Measurements from ENCODE around the gene TMEM141.
"Not testable (repeated sequence)": the region's sequence is repeated elsewhere in the genome, so short reads cannot be mapped to it uniquely, and the experiment has no call there.

Gene TMEM141

DNA sequence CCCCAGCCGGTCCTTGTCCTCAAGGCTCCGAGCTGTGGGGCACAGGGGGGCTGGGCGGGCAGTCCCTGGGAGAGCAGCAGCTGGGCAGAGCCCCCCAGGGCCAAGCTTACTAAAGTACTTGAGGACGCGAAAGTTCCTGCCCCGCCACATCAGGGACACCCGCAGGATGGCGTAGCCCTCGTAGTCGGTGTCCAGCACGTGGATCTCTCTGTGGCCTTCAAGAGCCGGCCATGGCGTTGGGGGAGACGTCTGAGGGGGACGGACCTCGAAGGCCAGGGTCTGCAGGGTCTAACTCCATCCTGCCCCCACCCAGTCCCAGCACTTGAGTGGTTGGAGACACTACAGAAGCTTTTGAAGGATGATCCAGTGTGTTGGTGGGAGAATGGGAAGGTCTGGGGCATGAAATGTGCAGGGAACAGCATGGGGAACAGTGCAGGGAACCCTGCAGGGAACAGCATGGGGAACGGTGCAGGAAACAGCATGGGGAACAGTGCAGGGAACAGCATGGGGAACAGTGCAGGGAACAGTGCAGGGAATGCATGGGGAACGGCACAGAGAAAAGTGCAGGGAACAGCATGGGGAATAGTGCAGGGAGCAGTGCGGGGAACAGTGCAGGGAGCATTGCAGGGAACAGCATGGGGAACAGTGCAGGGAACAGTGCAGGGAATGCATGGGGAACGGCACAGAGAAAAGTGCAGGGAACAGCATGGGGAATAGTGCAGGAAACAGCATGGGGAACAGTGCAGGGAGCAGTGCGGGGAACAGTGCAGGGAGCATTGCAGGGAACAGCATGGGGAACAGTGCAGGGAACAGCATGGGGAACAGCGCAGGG lies 35.6 kb upstream of the TMEM141 start:
- DNase-seq = not testable (repeated sequence)

DNA sequence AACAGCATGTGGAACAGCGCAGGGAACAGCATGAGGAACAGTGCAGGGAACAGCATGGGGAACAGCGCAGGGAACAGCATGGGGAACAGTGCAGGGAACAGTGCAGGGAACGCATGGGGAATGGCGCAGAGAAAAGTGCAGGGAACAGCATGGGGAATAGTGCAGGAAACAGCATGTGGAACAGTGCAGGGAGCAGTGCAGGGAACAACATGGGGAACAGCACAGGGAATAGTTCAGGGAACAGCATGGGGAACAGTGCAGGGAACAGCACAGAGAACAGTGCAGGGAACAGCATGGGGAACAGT lies 35.1 kb upstream of the TMEM141 start:
- no peak for DNase-seq

DNA sequence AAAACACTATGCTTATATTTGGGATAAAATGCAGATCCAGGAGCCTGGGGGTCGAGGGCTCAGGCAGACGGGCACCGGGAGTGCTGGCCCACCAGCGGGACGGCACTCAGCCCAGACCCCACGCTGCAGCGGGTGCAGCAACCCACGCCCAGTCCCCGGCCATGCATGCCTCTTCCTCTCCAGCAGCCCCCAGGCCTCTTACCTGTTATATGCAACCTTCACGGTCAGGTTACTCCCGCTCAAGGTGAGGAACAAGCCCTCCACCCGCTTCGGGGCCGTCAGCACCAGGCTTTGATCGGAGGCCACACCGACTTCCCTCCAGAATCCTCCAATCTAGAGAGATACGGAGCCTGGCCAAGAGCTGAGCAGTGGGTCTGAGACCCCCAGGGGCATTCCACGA lies 34.3 kb upstream of the TMEM141 start:
- DNase-seq = no peak

DNA sequence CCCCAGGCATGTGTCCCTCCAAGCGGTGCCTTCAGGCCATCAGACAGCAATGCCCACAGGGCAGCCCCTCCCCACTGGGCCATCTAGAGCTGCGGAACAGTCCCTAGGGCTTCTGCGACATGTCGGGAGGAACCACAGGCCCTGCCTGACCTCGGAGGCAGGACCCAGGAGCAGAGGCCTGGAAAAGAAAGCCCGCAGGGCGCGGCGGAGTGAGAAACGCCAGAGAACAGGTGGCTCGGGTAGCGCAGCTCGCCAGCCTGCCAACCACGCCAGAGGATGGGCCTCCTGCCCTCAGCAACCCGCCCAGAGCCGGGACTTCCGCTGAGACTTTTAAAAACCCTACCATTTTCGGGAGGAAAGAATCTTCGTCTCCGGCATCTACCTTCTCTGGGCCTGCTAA lies 33.8 kb upstream of the TMEM141 start:
- no peak for DNase-seq

DNA sequence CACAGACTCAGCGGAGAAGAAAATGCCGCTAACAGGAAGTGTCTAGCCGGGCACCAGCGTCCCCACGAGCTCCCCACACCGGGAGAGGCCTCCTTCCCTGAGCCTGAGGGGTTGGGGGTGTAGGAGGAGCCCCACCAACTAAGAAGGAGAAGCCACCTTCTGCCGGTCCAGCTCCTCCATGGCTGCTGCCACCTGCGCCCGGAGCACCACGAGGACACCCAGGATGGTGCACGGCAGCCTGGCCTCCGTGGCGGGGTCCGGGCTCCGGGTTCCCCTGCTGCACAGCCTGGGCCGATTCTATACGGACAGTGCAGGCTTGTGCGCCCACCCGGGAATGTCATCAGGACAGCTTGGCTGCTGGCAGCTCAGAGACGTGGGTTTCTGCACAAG lies 33.4 kb upstream of the TMEM141 start:
- no peak for DNase-seq

DNA sequence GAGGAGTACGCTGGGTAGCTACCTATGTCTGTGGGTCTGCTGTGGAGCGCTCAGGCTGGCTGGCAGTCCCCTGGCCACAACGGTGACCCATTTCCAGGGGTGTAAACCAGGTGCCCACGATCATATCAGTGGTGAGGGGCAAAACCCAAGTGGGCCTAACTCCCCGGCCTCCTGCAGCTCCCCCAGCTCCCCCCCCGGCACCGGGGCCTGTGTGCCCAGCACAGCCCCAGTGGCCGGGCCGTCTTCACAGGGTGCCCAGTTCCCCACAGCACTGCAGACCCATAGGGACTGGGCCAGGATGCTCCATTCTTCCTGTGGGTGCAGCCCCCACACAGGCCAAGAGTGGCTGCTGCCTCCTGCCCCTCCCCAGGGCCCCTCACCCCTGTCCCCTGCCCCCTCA lies 32.1 kb upstream of the TMEM141 start:
- no peak for DNase-seq

DNA sequence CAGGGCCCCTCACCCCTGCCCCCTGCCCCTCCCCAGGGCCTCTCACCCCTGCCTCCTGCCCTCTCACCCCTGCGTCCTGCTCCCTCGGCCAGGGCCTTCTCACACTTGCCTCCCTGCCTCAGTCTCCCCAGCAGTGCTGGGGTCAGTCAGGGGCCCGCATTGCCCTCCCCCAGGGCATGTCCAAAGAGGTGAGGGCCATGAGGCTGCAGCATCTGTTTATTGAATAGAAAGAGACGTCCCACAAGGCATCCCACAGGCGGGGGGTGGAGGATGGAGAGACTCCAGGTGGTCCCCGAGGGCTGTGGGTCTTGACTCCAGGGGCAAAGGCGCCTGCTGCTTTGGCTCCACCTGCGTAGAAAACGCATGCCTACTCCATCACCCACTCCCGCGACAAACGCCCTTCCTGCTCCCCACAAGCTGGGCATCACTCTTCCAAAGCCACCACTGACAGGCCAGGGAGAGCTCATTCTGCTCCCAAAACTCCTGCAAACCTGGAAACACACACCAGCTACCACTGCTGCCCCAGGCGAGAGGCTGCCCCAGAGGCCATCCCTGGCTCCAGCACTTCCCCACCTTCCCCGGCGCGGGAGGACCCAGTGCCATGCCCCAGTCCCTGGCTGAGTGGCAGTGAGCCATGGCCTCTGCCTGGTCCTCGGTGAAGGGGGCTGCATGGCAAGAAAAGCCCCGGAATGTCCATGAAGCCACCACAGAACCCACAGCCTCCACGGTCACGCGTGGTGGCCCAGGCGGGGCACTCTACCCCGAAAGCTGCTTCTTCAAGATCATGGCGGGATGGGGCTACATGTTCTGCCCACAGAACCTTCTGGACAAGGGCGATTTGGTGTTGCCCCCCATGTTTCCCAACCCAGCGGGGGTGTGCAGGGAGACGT lies 31.5 kb upstream of the TMEM141 start:
- DNase-seq = no peak

DNA sequence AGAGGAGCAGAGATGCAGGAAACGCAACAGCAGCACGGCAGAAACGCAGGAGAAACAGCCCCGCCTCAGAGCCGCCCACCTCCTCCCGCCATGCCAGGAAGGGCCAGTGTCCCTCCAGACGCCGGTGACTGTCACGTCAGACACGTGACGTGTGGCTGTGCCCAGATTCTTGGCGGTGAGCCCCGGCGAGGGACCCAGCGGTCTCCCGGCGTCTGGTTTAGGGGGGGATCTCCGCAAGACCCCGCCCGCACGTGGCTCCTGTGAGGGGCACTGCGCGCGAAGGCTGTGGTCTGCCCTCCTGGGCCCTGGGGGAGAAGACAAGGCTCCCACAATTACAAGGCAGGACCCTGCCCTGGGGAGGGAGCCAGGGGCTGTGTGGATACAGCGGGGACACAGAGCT lies 30.7 kb upstream of the TMEM141 start:
- DNase-seq = no peak

DNA sequence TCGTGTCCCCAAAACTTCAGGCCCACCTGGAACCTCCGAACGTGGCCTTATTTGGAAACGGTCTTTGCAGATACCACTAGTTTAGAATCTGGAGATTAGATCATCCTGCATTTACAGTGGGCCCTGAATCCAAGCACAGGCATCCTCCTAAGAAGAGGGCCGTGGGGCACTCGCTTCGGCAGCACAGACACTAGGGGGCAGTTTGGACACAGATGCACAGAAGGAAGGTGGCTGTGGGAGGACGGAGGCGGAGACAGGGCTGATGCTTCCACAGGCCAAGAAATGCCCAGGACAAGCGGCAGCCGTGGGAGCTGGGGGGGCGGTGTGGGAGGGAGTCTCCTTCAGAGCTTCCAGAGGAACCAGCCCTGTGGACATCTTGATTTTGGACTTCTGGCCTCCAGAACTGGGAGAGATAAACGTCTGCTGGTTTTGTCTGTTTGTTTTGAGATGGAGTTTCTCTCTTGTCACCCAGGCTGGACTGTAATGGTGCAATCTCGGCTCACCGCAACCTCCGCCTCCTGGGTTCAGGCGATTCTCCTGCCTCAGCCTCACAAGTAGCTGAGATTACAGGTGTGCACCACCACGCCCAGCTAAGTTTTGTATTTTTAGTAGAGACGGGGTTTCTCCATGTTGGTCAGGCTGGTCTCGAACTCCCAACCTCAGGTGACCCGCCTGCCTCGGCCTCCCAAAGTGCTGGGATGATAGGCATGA lies 30.2 kb upstream of the TMEM141 start:
- DNase-seq = not testable (repeated sequence)

DNA sequence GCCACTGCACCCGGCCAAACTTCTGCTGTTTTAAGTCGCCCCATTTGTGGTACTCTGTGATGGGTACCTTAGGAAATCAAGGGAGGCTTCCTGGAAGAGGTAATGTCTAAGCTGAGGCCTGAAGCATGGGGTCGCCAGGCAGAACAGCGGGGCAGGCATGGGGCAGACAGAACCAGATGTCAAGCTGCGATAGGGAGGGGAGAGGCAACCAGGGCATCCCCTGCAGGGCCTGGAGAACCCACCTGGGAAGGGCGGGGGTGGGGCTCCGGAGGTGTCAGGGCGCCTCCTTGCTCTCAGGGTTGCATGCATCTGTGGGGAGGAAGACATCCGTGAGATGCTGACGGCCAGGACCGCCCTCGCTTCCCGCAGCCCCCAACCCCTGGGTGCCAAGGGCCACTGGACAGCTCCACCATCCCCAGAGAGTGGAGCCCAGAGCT lies 29.6 kb upstream of the TMEM141 start:
- no peak for DNase-seq

DNA sequence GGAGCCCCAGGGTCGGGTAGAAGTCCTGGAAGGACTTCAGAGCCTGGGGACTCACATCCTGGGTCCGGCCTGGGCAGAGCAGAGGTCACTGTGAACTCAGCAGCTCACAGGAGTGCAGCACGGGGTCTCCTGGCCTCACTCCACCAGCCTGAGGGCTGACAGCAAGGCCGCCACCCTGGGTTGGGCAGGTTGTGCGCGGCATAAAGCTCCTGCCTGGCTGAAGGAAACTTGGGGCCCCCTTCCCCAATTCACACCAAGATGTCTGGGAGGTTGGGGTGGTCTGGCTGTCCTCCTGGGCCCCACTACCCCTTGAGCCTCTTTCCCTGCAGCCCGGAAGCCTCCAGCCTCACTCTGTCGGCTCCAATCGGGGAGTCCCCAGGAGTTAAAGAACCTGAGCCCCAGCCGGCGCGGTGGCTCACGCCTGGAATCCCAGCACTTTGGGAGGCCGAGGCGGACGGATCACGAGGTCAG lies 28.9 kb upstream of the TMEM141 start:
- no peak for DNase-seq

DNA sequence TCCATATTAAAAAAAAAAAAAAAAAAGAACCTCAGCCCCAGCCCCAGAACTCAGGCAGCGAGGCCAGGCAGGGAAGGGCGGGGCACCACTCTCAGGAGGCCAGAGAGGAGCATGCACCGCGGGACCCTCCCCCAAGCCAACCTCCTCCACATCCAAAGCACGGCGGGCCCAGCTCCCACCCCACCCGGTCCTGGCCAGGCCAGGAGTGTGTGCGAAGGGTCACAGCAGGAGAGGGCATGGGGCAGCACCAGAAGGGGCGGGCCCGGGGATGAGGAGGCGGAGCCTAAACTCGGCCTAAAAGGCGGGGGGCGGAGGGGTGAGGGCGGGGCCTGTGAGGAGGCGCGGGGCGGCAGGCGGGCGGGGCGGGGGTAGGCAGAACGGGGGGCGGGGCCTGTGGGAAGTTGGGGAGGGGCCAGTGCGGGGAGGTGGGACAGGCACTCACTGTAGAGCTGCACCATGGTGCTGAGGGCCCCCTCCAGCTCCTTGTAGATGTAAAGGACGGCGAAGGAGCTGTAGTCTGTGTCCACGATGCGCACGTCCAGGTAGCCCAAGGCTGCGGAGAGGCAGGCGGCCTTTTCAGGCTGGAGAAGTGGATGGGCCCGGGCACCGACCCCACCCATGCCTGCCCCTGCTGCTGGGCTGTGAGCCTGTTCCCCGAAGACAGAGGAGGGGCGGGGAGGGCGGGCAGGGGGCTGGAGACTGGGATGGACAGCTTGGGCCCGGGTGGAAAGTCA lies 28.1 kb upstream of the TMEM141 start:
- no peak for DNase-seq

DNA sequence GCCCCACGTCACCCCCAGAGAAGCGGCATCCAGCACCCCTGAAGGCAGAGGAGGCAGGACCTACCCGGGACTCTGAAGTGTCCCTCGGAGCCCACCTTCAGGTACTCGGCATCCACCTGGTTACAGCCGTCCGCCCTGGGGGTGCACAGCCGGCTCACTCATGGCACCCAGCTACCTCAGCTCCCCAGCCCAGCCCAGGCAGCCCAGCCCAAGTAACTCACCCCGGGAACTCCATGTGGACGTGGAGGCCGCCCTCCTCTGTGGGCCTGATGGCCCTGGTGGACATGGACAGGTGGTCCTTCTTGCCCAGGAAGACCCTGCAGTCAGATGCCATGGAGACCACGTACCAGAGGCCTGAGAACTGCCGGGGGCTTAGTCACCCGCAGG lies 27.5 kb upstream of the TMEM141 start:
- no peak for DNase-seq

DNA sequence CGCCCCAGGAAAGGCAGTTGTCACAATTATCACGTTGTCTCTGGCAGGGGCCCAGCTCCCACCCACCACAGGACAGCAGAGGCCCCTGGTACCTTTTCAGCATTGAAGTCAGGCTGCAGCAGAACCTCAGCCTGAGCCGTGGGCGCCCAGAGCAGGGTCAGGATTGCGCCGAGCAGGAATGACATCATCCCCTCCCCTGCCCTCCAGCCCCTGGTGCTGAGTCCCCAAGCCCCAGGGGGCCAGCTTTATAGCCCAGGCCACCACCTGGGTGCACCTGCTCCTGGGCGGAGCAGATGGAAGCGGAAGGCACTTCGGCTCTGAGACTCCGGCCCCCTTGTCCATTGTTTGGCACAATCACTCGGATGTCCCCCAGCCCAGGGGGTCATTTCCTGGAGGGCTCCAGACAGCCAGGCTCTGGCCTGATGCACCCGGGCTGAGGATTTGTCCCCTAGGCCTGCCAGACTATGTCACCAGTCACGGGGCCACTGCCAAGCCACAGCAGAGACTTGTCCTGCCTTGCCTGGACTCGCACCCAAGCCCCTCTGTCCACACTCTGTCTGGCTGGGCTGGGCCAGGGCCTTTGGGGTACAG lies 26.7 kb upstream of the TMEM141 start, which contains the start of gene LCN15:
TSS of gene LCN15 (minus strand) at position 218 of the 591 bp plus-strand sequence. CDS start at position 188, 30 bp downstream.
- no peak for DNase-seq

DNA sequence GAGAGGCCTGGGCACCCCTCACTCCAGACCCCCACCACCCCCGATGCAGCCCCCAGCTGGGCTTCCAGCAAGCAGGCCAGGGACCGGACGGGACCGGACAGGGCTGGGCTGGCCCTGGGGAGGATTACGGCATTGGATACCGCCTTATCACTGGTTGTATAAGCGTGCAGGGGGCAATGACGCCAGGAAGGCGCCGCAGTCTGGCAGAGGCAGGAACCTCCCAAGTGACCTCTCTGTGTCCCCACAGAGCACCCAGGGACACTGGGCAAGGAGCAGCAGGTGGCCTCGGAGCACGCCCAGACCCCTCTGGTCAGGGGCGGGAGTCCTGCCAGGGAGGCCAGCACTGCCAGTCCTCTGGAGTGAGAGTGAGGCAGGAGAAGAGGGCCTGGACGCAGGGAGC lies 26.1 kb upstream of the TMEM141 start:
- DNase-seq = no peak

DNA sequence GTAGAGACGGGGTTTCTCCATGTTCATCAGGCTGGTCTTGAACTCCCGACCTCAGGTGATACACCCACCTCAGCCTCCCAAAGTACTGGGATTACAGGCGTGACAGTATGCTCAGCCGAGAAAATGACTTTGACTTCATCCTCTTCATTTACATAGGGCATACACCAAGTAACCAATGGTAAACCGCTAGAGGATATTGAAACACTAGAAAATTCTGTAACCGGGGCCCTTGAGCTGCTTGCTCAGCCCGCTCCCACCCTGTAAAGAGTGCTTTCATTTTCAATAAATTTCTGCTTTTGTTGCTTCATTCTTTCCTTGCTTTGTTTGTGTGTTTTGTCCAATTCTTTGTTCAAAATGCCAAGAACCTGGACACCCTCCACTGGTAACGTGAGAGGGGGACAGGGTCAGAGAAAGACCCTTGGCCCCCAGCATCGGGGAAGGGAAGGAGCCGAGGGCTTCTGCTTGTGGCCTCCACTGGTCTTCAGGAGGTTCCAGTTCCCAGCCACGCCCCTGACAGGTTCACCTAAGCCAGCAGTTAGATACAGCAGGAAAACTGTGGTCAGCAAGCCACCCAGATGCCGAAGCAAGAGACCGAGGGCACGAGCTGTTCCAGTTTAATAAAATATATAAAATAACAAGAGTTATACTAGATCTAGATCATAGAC lies 25.3 kb upstream of the TMEM141 start:
- DNase-seq = not testable (repeated sequence)

DNA sequence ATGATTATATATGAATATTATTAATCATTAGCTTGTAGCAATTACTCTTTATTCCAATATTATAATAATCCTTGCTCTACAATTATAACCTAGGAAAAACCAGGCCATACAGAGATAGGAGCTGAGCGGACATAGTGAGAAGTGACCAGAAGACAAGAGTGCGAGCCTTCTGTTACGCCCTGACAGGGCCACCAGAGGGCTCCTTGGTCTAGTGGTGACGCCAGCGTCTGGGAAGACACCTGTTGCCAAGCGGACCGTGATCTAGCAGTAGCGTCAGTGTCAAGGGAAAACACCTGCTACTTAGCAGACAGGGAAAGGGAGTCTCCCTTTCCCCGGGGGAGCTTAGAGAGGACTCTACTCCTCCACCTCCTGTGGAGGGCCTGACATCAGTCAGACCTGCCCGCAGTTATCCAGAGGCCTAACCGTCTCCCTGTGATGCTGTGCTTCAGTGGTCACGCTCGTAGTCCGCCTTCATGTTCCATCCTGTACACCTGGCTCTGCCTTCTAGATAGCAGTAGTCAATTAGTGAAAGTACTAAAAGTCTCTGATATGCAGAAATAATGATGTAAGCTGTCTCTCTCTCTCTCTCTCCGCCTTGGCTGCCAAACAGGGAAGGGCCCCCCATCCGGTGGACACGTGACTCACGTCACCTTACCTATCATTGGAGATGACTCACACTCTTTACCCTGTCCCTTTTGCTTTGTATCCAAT lies 24.6 kb upstream of the TMEM141 start:
- not testable (repeated sequence) for DNase-seq

DNA sequence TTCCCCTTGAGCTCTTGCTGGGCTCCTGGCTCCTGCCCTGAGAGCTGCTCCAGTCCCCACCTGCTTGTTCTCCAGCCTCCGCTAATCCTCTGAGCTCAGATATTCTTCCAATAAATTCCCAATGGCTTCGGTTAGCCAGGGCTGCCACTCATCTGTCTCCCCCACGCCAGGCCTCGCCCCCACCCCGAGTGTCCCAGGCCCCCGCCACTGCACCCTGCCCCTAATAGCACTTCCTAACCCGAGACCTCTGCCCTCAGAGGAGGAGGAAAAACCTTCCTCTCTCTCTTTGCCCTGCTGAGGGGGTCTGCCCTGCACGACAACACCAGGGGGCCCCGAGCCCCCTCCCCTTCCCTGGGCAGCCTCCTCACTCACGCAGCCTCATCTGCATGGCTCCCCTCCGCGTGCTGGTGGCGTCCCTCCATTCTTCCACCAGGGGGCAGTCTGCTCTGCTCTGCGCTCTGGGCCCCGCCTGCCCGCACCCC lies 21.4 kb upstream of the TMEM141 start:
- no peak for DNase-seq

DNA sequence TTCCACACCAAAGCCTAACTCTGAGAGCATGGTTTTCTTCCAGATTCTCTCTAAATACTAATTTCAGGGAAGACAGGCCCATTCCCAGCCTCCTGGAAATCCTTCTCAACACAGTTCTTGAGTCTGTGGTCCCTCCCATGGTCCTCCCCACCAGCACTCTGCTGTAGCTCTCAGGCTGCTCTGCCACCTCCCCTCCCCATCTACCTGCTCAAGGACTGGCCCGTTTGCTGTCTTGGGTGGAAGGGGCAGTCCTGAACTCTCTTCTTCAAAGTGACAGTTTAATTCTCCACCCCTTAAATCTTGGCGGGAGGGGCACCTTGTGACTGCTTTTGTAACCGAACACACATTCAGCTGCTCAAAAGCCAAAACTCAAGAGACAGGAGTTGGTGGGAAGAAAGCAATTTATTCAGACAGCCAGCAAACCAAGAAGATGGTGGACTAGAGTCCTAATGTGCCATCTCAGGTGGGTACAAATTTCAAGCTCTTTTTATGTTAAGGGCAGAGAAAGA lies 19.2 kb upstream of the TMEM141 start:
- DNase-seq = no peak

DNA sequence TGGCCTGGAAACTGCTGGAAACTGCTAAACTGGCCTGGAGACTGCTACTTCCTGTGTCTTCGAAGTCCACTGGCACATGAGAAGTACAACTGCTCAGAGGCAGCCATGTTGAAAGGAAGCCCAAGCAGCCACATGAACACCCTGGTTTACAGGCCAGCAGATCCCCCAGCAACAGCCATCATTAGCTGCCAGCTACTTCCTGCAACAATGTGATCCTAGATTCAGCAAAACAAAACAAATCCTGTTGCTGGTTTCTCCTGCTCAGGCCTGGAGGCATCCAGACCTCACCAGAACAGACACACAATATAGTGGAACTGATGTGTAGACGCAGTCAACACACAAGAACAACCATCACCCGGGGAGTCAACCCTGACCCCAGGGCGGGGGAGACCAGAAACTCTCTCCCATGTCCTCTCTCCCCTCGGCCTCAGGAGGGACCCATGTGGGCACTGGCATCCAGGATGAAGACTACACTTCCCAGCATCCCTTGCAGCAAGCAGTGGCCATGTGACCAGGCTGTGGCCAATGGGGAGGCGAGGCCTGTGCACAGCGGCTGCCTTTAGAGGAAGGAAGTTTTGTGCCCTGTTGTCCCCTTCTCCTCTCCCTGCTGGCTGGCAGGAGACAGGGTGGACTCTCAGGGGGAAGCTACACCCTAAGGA lies 17.6 kb upstream of the TMEM141 start:
- DNase-seq = no peak

All from SIG-M5 (cell line).